HepG2 (cell line): ENCODE results near the gene TRAPPC5. TPM values are rescaled to one million over a fixed set of nuclear protein-coding genes. Genes with fewer than 3 reads are reported as not detected.

ENCODE experiments used
- ARID2 ChIP-seq: sonication (generic); formaldehyde crosslinking; IDR thresholded peaks from 2 replicates; pipeline ENCODE4 v1.8.1; 2022; ENCODE audit warnings: mild to moderate bottlenecking, missing genetic modification reagents, borderline replicate concordance
- ARID3A ChIP-seq: IDR thresholded peaks from 2 replicates; pipeline ENCODE4 v1.6.1; 2012; ENCODE audit warnings: low read depth, low read length, improper control_type of control experiment
- CSRNP1 ChIP-seq: sonication (generic); formaldehyde crosslinking; IDR thresholded peaks from 2 replicates; pipeline ENCODE4 v1.8.1; 2023; ENCODE audit warnings: mild to moderate bottlenecking, missing genetic modification reagents
- HMGXB4 ChIP-seq, 2 experiments: sonication (generic) in 1 of 2; formaldehyde crosslinking in 1 of 2; IDR thresholded peaks; 2 replicates each; pipeline versions ENCODE4 v1.4.0 to v1.6.1; 2018 to 2020; ENCODE audit warnings: missing genetic modification reagents in 2 of 2, borderline replicate concordance in 1 of 2, low read depth in 1 of 2, mild to moderate bottlenecking in 1 of 2, missing biosample characterization in 1 of 2
- MED1 ChIP-seq: sonication (generic); formaldehyde crosslinking; IDR thresholded peaks from 2 replicates; pipeline ENCODE4 v1.4.0; 2020; ENCODE audit warnings: missing genetic modification reagents
- MXD1 ChIP-seq: sonication (generic); formaldehyde crosslinking; IDR thresholded peaks from 2 replicates; pipeline ENCODE4 v1.4.0; 2020; ENCODE audit warnings: mild to moderate bottlenecking, missing genetic modification reagents
- NR2F2 ChIP-seq: IDR thresholded peaks from 2 replicates; pipeline ENCODE4 v1.6.1; 2012; ENCODE audit warnings: low read depth, inconsistent platforms, borderline replicate concordance
- PHF20 ChIP-seq: sonication (generic); formaldehyde crosslinking; IDR thresholded peaks from 2 replicates; pipeline ENCODE4 v1.5.0; 2020; ENCODE audit warnings: mild to moderate bottlenecking, missing genetic modification reagents
- SALL1 ChIP-seq: sonication (generic); formaldehyde crosslinking; IDR thresholded peaks from 2 replicates; pipeline ENCODE4 v1.8.0; 2022; ENCODE audit warnings: mild to moderate bottlenecking, missing genetic modification reagents
- SMYD3 ChIP-seq: sonication (generic); formaldehyde crosslinking; IDR thresholded peaks from 2 replicates; pipeline ENCODE4 v1.8.1; 2023; ENCODE audit warnings: mild to moderate bottlenecking, missing genetic modification reagents
- SP2 ChIP-seq: sonication (generic); formaldehyde crosslinking; IDR thresholded peaks from 2 replicates; pipeline ENCODE4 v1.5.1; 2020; ENCODE audit warnings: mild to moderate bottlenecking, missing genetic modification reagents
- TEF ChIP-seq: sonication (generic); formaldehyde crosslinking; IDR thresholded peaks from 2 replicates; pipeline ENCODE4 v1.5.0; 2020; ENCODE audit warnings: missing genetic modification reagents
- ZNF101 ChIP-seq: sonication (generic); formaldehyde crosslinking; IDR thresholded peaks from 2 replicates; pipeline ENCODE4 v1.4.0; 2020; ENCODE audit warnings: mild to moderate bottlenecking, low read depth, missing genetic modification reagents, borderline replicate concordance
- ZNF12 ChIP-seq: sonication (generic); formaldehyde crosslinking; IDR thresholded peaks from 2 replicates; pipeline ENCODE4 v1.5.0; 2020; ENCODE audit warnings: missing genetic modification reagents
- ZNF580 ChIP-seq: IDR thresholded peaks from 2 replicates; pipeline ENCODE4 v1.6.1; 2016; ENCODE audit warnings: low read depth, borderline replicate concordance
- ZNF619 ChIP-seq: sonication (generic); formaldehyde crosslinking; IDR thresholded peaks from 2 replicates; pipeline ENCODE4 v1.4.0; 2020; ENCODE audit warnings: mild to moderate bottlenecking, missing genetic modification reagents
- ZNF878 ChIP-seq: sonication (generic); formaldehyde crosslinking; IDR thresholded peaks from 2 replicates; pipeline ENCODE4 v1.8.1; 2023; ENCODE audit warnings: mild to moderate bottlenecking, missing genetic modification reagents, moderate library complexity
- ZSCAN31 ChIP-seq: sonication (generic); formaldehyde crosslinking; IDR thresholded peaks from 2 replicates; pipeline ENCODE4 v1.5.0; 2020; ENCODE audit warnings: low read depth, mild to moderate bottlenecking, missing genetic modification reagents
- polyA plus RNA-seq, 8 experiments: library from polyadenylated mRNA; depleted of rRNA in 3 of 8; stranded (reverse) in 7 of 8; unstranded in 1 of 8; fragments of >200 nt; fragmentation: Illumina TruSeq in 4 of 8; extraction: Trizol in 4 of 8; gene quantifications; 2 replicates each; pipeline versions ENCODE4 v1.2.1 to v1.2.3, GENCODE V29; 2011 to 2016; ENCODE audit warnings: low read depth in 4 of 8, missing spikeins in 1 of 8, mixed read lengths in 1 of 8; ENCODE audit not compliant: insufficient read depth in 1 of 8
- total RNA-seq, 5 experiments: library from RNA; depleted of rRNA; stranded (reverse); fragments of >200 nt; fragmentation: Illumina TruSeq; extraction: Trizol; gene quantifications; 2 replicates each; pipeline ENCODE4 v1.2.3, GENCODE V29; 2016; ENCODE audit warnings: low read depth in 1 of 5

The TRAPPC5 gene
- total and polyA plus RNA-seq, 2 of the 13 experiments (the other 11 are each of a cell fraction or from before 2014, with no cell fraction given): 38.5 to 78.7 TPM

- TF ChIP-seq HMGXB4 (CRISPR knock-in tag; IDR thresholded peaks at IDR 0.05; ENCODE audit: borderline replicate concordance in 1 of 2, low read depth in 1 of 2) (peak; percentile 54 to 65; a peak in 2 of 4 replicates), SMYD3 (CRISPR knock-in tag) (peak; percentile 64; the same call in 1 of the 2 replicates), PHF20 (CRISPR knock-in tag) (0 out of 2 replicates have a peak, but pooled peaks have one; percentile 16), ZNF12 (CRISPR knock-in tag) (peak; percentile 98), ZNF878 (CRISPR knock-in tag) (no peak), CSRNP1 (CRISPR knock-in tag) (peak; percentile 34; the same call in 1 of the 2 replicates), NR2F2 (peak; percentile 65; the same call in 1 of the 2 replicates), SP2 (CRISPR knock-in tag) (no peak), ZNF619 (0 out of 2 replicates have a peak, but pooled peaks have one; percentile 53), ARID2 (peak; percentile 51; the same call in 1 of the 2 replicates), TEF (CRISPR knock-in tag) (no peak), ZSCAN31 (peak; percentile 66; the same call in 1 of the 2 replicates), ZNF101 (no peak), ARID3A (peak; percentile 63; the same call in 1 of the 2 replicates), ZNF580 (CRISPR knock-in tag) (peak; percentile 30; the same call in 1 of the 2 replicates), MED1 (peak; percentile 78), MXD1 (CRISPR knock-in tag) (no peak), SALL1 (CRISPR knock-in tag) (peak; percentile 92)
Measured at GRCh38 chr19:7652061-7652641, 28.5 kb upstream of the TRAPPC5 start (continued).
